ENCODE data around the gene MACROD1.

The MACROD1 gene, protein sequence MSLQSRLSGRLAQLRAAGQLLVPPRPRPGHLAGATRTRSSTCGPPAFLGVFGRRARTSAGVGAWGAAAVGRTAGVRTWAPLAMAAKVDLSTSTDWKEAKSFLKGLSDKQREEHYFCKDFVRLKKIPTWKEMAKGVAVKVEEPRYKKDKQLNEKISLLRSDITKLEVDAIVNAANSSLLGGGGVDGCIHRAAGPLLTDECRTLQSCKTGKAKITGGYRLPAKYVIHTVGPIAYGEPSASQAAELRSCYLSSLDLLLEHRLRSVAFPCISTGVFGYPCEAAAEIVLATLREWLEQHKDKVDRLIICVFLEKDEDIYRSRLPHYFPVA

GRCh38 chr11:64165842-64166635, at the start of gene MACROD1:
Gene MACROD1 (minus strand): TSS chr11:64166113. CDS start chr11:64165994, 119 bp downstream.
- DNase-seq = peak; percentile 87

DNA sequence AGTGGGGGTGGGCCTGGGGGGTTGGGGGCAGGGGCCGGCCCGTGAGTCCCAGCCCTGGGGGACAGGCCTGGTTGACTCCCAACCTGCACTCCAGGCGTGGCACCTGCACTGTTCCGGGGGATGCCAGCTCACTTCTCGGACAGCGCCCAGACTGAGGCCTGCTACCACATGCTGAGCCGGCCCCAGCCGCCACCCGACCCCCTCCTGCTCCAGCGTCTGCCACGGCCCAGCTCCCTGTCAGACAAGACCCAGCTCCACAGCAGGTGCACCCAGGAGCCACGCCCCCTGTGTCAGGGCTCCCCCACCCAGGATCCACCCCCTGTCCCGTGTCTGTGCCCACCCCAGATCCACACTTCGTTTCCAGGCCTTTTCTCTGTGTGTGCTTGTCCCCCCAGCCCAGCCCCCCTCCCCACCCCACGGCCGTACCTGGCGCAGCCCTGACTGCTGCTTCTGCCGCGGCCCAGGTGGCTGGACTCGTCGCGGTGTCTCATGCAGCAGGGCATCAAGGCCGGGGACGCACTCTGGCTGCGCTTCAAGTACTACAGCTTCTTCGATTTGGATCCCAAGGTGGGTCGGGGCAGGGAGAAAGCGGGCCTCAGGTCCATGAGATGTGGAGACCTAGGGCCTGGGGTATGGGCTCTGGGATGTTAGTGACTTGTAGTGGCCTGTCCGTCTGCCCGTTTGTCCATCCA, 45.4 kb upstream of the MACROD1 start:
- DNase-seq = no peak

DNA sequence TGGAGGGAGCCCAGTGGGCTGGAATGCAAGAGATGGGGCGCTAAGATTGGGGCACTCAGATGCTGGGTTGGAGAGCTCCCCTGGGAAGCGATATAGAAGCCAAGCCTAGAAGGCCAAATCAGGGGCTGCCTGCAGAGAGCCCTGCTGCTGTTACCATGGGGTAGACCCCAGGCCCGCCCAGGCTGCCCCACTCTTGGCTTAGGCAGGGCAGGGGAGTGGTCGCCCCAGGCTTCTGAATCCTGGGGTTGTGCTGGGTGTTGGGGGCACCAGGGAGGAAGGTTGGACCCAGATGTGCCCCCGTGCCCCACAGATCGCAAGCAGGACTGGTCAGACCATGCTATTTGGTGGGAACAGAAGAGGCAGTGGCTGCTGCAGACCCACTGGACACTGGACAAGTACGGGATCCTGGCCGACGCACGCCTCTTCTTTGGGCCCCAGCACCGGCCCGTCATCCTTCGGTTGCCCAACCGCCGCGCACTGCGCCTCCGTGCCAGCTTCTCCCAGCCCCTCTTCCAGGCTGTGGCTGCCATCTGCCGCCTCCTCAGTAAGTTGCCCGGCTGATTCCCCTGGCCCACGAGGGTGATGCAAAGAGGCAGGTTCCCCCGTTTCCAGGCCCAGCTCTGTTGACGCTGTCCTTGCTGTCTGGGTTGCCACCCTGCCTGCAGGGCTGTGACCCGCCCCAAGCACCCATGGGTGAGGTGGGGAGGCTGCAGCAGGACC, 44.5 kb upstream of the MACROD1 start:
- DNase-seq = no peak

- DNase-seq = no peak
Observed at GRCh38 chr11:64209563-64209843, 43.6 kb upstream of the MACROD1 start.

DNA sequence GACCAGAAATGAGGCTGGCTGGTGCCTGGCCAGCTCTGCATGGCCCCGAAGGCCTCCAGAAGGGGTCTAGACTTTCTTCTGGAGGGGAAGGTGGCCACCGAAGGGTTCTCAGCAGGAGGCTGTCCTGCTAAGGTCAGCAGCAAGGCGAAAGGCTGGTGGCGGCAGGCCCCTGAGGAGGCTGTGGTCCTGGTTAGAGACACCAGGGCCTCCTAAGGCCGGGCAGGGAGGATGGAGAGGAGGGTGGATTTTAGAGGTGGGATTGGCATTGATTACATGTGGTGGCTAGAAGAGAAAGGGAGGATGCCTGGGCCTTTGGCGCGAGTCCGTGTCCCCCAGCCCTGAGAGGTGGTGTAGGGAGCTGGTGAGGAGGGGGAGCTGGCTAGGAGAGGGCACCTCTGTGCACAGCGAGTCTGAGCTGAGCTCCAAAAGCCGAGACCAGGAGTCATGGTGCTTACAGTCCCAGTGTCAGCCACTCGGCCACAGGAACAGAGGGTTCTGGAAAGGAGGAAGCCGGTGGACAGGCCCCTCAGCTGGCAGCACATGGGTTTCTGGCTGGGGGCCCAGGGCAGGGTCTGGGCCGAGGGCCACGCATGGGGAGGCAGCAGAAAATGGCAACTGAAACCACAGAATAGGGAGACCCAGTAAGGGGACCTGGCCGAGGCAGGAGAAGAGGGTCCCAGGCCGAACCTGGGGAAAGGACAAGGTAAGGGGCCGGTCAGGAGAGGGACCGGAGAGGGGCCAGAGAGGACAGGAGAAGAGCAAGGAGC, 43.1 kb upstream of the MACROD1 start:
- no peak for DNase-seq

DNA sequence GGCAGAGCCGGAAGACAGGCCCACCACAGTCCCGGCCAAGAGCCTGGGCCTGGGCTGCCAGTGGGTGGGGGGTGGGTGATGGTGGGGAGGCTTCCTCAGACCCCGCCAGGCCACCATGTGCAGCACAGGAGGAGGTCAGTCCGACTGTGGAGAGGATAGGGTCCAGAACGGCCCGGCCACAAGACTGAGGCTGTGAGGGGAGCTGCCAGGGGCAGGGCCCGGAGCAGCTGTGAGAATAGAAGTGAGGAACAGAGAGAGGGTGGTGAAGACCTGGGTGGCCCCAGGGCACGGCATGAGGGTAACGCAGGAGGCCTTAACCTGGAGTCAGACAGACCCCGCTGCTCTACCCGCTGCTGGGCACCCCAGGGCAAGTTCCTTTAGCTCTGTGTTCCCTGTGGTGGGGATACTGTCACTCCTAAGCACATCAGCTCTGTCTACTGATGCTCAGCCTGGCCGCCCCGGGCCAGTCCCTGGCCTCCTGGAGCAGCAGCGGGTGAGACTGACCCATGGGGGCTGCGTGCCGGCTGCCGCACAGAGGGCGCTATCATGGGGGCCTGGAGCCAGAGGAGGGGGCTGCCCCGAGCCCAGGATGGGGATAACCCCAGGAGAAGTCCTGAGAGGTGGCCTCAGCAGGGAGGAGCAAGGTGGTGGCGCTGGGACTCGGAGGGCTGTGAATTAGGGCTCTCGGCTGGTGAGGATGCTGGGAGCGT, 42.3 kb upstream of the MACROD1 start:
- DNase-seq = no peak

GRCh38 chr11:64207256-64208085, 41.6 kb upstream of the MACROD1 start:
- DNase-seq = no peak

DNA sequence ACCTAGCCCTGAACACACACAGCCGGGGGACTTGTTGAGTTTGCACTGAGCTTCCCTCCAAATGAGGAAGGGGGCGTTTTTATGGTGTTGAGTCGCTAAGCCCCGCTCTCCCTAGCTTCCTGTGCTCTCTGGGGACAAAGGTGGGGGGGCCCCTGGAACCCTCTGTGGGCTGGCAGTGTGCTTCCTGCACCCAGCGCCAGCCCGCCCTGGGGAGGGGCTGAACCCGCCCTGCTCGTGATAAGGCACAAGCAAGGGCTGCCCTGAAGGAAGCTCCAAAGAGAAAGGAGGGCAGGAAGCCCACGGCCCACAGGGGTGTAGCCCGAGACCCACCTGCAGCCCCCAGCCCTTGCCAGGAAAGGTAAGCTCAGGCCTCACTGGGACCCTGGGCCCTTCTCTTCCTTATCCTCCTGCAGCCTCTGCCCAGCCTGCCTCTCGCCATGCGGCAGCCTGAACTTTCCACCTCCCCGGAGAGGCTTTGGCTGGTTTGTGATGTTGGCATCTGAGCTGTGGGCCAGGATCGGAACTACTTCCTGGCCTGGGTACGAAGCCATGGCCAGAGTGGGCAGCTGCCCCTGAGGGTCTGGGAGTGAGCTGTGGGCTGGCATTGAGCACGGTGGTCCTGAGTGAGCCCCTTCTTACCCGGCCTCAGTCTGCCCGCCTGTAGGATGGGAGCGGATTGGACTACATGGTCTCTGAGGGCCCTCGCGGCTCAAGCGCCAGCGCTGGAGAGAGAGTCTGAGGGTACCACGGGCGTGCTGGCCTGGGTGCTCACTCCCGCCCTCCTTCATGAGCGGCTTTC, 40.7 kb upstream of the MACROD1 start, which contains the start of gene FERMT3:
Gene FERMT3 (plus strand): TSS at position 265 of the 799 bp plus-strand sequence. CDS start 644 bp downstream, outside the sequence.
- DNase-seq = no peak

GRCh38 chr11:64204464-64204989, 38.6 kb upstream of the MACROD1 start:
- peak; percentile 52 for DNase-seq

DNA sequence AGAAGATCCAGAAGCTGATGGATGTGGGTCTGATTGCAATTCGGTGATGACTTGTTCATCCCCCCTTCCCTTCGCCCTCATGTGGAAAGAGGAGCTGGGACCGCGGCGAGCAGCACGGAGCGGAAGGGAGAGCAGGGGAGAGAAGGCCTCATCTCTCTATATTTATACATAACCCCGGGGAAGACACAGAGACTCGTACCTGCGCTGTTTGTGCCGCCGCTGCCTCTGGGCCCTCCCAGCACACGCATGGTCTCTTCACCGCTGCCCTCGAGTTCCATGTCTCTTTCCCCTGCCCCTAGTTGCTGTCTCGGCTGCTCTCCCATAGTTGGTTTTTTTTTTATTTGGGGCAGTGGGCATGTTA, 38.1 kb upstream of the MACROD1 start:
- DNase-seq = no peak

- DNase-seq = no peak
Observed at GRCh38 chr11:64203421-64204079, 37.6 kb upstream of the MACROD1 start.

- no peak for DNase-seq
Observed at GRCh38 chr11:64202992-64203391, 37.1 kb upstream of the MACROD1 start.

GRCh38 chr11:64201543-64201942, 35.6 kb upstream of the MACROD1 start:
- no peak for DNase-seq

- DNase-seq = no peak
Observed at GRCh38 chr11:64198511-64198910, 32.6 kb upstream of the MACROD1 start.

GRCh38 chr11:64196626-64197025, 30.7 kb upstream of the MACROD1 start:
- DNase-seq = no peak

GRCh38 chr11:64192434-64192833, 26.5 kb upstream of the MACROD1 start:
- DNase-seq = no peak

GRCh38 chr11:64186492-64187165, 20.7 kb upstream of the MACROD1 start:
- DNase-seq = no peak

Data from NCI-H526 treated with DMSO at 0.1 percent for 48 hours (cell line).